ENCODE data around the gene SNTG2.
A peak's percentile ranks its signal among the peaks of the same experiment; 100 is the strongest.

SNTG2 gene

DNA sequence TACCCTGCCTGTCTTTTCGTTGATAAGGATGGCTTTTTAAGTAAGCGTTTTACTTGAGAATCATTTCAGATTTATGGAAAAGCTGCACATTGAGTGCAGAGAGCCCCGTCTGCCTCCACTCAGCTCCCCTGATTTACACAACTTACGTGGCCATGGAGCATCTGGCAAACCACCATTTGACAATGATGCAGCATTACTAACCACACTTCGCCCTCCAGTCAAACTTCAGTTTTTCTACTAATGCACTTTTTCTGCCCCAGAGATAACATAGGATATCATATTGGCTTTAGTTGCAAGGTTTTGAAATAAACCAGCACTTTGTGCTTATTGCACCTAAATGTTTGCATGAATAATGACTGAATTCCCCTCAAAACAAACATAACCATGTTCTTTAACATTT is 297.5 kb downstream of the SNTG2 start:
- DNase-seq = no peak

DNA sequence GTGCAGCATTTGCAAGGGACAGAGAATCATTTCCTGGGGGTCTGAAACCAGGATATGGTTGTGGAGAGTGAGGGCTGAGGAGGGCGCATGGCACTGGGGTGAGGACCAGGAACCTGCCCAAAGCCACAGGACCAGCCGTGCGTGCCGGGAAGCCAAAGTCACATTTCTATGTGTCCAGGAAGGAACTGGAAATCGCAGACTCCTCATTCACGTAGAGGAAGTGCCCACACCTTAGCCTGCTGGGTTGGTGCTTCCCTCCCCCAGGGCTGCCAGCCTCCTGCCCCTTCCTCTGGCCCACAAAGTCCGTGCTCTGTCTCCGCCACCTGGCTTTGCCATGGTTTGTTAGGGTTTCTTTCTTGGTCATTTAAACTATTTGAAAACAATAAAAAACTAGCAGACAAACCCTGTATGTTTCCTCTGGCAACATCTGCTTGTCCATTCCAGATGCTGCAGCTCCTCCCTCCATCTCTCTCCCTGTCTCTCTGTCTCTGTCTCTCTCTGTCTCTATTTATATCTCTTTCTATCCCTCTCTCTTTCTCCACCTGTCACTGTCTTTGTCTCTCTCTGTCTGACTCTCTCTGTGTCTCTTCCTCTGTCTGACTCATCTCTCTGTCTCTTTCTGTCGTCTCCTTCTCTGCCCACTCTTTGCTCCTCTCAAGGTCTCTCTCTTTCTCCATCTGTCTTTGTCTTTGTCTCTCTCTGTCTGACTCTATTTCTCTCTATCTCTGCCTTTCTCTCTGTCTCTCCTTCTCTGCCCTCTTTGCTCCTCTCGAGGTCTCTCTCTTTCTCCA is 299.4 kb downstream of the SNTG2 start:
- no peak for DNase-seq

DNA sequence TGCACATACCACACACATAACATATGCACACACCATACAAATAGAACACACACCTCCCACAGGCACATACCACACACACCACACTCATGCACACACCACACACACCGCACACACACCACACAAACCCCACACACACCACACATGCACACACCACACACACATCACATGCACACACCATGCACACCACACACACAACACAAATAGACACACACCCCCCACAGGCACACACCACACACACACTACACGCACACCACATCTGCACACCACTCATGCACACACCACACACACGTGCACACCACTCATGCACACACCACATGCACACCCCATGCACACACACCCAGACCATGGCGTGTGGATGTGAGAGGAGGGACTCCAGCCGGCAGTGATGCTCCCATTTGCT is 300.9 kb downstream of the SNTG2 start:
- no peak for DNase-seq

- peak; percentile 14 to 61 for DNase-seq
These were observed 303.0 kb downstream of the SNTG2 start for GRCh38 chr2:1253629-1254028.

DNA sequence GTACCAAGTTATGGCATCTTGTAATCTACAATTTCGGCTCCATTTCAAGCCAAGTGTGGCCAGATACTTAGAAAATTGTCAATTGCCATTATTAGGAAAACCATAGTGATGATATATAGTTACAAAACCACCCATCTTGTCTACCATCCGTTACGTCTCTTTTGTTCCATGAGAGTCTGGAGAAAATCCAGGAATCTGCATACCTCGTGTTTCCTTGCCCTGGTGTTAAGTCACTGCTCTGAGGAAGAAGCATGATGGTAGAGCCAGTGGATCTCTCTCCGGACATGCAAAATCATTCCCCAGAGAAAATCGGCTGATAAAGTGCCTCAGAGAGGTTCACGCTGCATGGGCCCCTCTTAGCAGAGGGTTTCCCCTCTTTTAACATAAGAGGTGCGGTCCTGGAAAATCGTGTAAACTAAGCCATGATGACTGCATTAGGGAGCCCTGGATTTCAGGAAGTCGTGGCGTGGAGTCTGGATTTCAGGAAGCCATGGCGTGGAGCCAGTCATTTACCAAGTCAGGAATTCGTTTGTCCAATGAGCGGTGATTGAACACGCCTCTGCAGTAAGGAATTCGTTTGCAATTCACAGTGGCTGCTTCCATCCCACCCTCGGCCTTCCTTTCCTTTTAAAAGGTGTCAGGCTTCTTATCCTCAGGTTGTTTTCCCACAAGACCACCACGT is 304.2 kb downstream of the SNTG2 start:
- no peak for DNase-seq

DNA sequence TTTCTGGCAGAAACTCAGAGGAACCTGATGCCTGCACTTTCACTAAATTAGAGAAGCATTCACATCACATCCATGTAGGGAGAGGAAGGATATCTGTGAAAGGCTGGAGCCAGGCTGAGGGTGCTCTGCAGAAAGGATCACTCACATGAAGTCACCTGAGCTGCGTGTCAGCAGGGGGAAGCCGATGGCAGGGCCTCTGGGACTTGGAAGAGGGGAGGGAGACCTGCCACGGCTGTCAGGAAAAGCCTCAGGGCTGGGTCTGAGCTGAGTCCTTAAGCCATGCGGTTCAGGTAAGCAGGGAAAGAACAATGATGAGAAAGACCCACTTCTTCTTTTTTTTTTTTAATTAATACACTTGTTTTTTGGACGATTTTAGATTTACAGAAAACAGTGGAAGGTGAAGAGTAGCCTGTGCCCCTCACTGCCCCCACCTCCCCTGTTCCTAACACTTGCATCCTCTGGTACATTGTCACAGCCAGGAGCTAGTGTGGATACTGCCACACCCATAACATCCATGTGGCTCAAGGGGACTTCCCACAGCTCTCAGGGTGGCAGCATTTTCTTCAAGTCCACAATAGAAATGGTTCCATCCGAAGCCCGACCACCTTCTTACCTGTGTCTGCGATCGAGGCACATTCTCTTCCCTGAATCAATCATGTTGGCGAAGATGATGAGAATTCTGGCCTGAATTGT is 306.1 kb downstream of the SNTG2 start:
- no peak for DNase-seq

DNA sequence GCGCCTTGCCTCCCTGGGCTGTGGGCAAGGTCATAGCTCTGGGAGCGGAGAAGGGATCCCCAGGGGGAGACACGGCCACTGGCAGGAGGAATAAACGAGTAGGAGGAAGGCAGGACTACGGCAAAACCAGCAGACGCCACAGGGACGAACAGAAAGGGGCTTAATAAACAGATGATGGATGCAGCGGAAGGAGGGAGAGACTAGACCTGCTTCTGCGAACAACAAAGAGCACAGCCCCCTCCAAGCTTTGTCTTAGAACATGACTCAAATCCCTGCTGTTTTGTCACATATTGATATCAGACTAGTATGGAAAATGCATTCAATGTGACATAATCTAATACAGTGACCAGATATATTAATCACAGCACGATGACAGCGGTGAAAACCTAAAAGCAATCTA is 306.7 kb downstream of the SNTG2 start:
- no peak for DNase-seq

DNA sequence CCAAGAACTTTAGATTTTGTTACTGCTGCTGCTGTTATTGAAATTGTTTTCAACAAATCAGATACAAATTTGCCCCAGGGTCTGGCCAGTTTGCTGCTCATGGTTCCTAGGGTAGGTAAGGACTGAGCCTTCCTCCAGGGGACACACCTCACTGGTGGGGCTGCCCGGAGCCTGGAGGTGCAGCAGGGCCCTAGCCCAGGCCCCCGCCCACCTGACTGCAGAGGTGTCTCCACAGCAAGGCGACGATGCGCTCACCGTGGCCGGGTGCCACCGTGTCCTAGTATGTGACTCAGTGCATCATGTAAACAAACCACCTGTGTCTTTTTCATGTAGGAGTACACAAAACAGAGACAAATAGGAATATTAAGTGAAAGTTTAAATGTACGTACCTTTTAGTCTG is 309.1 kb downstream of the SNTG2 start:
- DNase-seq = no peak

GRCh38 chr2:1262609-1263008 is 312.0 kb downstream of the SNTG2 start:
- no peak for DNase-seq

GRCh38 chr2:1265454-1265853 is 314.8 kb downstream of the SNTG2 start:
- no peak for DNase-seq

DNA sequence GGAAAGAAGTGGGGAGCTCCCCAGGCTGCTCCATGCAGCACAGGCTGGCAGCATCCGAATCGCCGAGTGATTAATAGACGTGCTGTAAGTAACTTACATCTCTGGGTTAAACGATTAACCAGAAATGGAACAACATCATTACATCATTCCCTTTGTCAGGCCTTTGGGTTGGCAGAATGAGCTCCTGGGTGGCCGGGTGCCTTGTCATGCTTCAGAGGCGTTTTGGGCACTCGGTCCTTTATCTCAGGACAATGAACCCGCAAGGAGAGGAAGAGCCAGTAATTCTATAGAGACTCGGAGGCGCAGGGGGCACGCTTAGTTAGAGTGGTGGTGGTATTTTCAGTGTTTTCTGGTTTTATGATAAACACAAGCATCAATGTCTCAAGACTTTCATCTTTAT is 315.7 kb downstream of the SNTG2 start:
- no peak for DNase-seq

GRCh38 chr2:1268034-1268433 is 317.4 kb downstream of the SNTG2 start:
- DNase-seq = no peak

DNA sequence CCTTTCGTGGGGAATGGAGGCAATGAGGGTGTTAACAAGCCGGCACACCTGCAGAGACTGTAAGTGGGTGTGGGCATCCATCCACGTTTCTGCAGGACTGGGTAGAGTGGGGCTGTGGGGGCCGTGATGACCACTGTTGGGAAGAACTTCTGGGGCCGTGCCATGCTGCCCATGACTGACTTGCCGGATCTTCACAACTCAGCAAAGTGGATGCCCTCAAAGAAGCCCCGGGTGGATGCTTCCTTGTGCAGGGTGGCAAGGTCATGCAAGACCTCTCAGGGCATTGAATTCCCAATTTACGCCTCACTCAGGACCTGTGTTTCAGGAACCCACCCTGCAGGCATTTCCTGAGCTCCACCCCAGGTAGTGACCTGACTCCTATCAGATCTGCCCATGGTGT is 319.2 kb downstream of the SNTG2 start:
- no peak for DNase-seq

- no peak for DNase-seq
These were observed 322.2 kb downstream of the SNTG2 start for GRCh38 chr2:1272835-1273234.

DNA sequence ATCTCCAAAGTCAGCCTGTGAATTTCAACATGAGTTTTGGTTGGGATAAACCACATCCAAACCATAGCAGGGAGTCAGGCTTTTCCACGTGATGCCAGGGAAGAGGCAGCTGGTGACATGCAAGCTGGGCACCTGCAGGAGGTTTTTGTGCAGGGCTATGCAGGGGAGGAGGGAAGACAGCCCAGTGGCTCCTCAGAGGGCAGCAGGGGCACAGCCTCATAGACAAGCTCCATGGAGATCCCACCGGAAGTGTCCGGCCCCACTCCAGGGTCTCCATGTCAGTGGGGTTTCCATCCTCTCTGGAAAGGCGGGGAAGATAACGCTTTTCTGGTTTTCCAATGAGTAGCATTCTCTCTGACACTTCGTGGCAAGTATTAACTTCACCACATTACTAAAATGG is 327.0 kb downstream of the SNTG2 start:
- no peak for DNase-seq

DNA sequence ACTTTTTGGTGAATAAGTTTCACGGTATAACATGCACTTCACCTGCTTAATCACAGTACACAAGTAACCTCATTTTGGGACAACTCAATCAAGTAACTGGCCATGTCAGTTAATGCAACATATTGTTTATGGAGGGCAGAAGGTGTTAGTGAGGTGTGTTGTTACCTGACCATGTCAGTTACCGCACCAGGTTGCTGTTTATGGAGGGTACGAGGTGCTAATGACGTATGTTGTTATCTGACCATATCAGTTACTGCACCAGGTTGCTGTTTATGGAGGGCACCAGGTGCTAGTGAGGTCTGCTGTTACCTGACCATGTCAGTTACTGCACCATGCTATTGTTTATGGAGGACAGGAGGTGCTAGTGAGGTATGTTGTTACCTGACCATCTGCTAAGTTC is 327.5 kb downstream of the SNTG2 start:
- DNase-seq = no peak

- DNase-seq = no peak
These were observed 328.2 kb downstream of the SNTG2 start for GRCh38 chr2:1278861-1279260.

DNA sequence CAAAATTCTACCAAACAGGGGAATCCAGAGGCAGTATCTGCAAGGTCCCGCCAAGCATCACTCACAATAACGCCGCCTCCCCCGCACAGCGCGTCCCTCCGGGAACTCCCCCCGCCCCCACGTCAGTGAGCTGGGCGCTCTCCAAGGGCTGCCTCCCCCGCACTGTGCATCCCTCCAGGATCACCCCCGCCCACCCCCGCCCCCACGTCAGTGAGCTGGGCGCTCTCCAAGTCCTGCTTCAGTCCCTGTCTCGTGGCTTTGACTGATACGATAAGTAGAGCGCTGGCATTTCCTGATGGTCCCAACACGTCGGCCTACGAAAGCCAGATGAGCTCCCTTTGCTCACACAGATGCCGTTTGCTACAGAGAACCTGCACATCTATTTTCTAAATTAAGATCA is 331.9 kb downstream of the SNTG2 start:
- DNase-seq = no peak

DNA sequence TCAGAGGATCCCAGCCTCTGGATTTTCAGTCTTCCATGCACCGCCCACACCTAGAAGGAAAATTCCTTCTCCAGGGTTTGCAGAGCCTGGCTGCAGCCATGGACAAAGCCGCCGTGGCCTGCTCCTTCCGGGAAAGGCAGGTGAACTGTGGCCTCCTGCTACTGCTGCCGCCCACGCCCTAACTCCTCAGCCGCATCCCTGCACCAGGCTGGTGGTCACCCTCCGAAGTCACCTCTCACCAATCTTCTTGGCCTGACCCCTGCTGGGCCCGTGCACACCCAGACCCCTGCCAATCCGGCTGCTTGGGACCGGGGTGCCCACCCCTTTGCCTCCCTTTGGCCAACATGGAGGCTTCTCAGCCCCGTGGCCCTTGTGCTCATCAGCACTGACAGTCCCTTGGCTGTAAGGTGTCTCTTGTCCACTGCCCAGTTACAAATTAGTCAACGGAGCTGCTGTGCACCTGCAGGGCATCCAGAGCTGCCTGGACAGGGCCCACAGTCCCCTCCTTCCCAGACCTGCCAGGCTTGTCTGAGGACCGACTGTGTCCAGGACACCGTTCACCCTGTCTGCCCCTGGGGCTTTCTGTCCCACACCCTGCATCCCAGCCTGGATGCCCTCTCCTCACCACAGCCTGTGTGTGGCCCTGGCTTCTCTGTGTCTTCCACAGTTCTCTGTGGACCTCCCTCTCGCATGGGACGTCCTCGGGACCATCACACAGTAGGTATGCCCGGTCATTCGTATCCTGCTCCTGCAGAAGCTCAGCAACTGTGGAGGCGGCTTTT is 332.6 kb downstream of the SNTG2 start:
- no peak for DNase-seq

GRCh38 chr2:1283871-1284270 is 333.2 kb downstream of the SNTG2 start:
- DNase-seq = no peak

DNA sequence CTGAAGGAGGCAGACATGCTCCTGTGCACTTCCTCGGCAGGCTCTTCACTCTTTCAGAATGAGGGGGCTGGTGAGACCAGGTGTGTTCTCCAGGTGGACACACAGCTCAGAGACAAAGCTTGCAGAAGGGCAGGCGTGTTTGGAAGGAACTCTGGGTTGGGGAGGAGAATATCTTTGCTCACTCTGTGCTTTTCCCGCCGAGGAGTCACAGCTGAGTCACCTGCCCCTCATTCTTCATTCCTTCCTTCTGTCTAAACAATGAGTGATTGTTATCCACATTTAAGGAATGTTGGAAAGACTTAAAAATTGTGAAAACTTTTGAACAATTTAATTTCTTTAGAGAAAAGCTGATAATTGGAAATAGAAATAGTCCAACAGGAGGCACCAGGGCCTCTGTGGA is 336.3 kb downstream of the SNTG2 start:
- no peak for DNase-seq

DNA sequence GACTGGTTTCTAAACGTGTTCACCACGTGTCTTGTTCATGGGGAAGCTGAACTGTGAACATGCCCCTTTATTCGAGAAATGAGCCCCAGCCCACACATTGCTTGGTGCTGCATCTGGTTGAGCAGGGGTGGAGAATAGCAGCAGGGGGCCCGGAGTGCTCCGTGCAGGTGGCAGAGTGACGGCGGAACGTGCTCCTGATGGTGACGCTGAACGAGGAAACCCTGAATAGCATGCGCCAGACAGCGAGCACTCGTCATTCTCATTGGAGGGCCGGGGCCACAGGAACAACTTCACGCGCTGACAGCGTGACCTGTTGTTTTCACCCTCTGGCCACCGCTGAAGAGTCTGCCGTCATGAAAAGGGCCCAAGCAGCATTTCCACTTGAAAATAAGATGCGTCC is 336.8 kb downstream of the SNTG2 start:
- DNase-seq = no peak

- no peak for DNase-seq
These were observed 344.3 kb downstream of the SNTG2 start for GRCh38 chr2:1294900-1295299.

Measured in inflammatory macrophage (primary cell).